Stimulated activated CD8-positive, alpha-beta memory T cell treated with anti-CD3 and anti-CD28 coated beads, Interleukin-2, amount 100 ng/mL, for 48 hours (primary cell): ENCODE measurements around the gene MRPL37.

ENCODE experiments used
- DNase-seq, 2 donors: peaks; one replicate each; pipeline ENCODE4 v3.0.0-alpha.2; 2020; ENCODE audit warnings: low read depth in 2 of 2

Gene MRPL37

GRCh38 chr1:54265126-54265525, 65.2 kb downstream of the MRPL37 start:
- DNase-seq, result no peak

- DNase-seq, result no peak
Observed at GRCh38 chr1:54265659-54266058, 65.7 kb downstream of the MRPL37 start.

- no peak for DNase-seq
Observed at GRCh38 chr1:54266195-54266594, 66.2 kb downstream of the MRPL37 start.

- DNase-seq, result no peak
Observed at GRCh38 chr1:54266908-54267307, 66.9 kb downstream of the MRPL37 start.
